Brain microvascular endothelial cell (primary cell): ENCODE results near the gene STK16.
A peak's percentile ranks its signal among the peaks of the same experiment; 100 is the strongest.
"Not testable (repeated sequence)": the region's sequence is repeated elsewhere in the genome, so short reads cannot be mapped to it uniquely, and the experiment has no call there.

ENCODE experiments used
- DNase-seq: peaks from one replicate; pipeline ENCODE4 v3.0.0-alpha.2; 2020
- H3K27ac ChIP-seq: fragments of 250-450 bp; sonication (Bioruptor Pico); 2 replicates; pipeline ENCODE4 v1.5.1; 2020; ENCODE audit warnings: mild to moderate bottlenecking, moderate library complexity
- H3K27me3 ChIP-seq: fragments of 250-450 bp; sonication (Bioruptor Pico); replicated peaks from 2 replicates; pipeline ENCODE4 v1.5.1; 2020; ENCODE audit warnings: mild to moderate bottlenecking
- H3K36me3 ChIP-seq: fragments of 250-450 bp; sonication (Bioruptor Pico); replicated peaks from 2 replicates; pipeline ENCODE4 v1.5.1; 2020; ENCODE audit warnings: mild to moderate bottlenecking
- H3K4me3 ChIP-seq: 2 replicates; pipeline ENCODE4 v1.5.1; 2011; ENCODE audit warnings: low read depth, mild to moderate bottlenecking, control low read depth, low read length, moderate library complexity
- in situ Hi-C: cut with HindIII; loops from 2 replicates; pipeline ENCODE4 v1.10.0; 2017; ENCODE audit warnings: low sequenced_read_pairs, low pct_ligation_motif_present
- TF ChIP-seq, protein P1 (sequence below): IDR thresholded peaks from 2 replicates; pipeline ENCODE4 v1.5.1; 2011; ENCODE audit warnings: low read depth, mild to moderate bottlenecking, moderate library complexity, low read length, control low read depth, inconsistent platforms; ENCODE audit errors: missing control alignments

The STK16 gene

DNA sequence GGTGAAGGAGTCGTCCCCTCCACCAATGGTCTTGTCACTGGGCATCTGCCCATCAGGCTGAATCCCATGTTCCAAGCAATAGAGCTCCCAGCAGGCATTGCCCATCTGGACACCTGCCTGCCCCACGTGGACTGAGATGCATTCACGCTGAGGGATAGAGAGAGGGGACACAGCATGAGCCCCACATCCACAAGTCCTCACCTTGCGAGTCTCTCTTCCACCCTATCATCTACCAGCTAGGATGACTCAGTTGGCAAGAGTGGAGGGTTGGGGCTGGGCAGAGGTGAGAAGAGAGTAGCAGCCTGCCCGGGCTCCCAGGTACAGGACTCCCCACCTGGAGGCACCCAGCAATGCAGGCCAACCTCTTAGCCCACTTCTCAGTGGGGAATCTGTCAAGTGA is 6.8 kb downstream of the STK16 start:
- no peak overlapping the region for H3K4me3 ChIP-seq
- H3K27ac ChIP-seq = no peak overlapping the region
- in situ Hi-C loops = no loop called here
- TF ChIP-seq, protein P1, sequence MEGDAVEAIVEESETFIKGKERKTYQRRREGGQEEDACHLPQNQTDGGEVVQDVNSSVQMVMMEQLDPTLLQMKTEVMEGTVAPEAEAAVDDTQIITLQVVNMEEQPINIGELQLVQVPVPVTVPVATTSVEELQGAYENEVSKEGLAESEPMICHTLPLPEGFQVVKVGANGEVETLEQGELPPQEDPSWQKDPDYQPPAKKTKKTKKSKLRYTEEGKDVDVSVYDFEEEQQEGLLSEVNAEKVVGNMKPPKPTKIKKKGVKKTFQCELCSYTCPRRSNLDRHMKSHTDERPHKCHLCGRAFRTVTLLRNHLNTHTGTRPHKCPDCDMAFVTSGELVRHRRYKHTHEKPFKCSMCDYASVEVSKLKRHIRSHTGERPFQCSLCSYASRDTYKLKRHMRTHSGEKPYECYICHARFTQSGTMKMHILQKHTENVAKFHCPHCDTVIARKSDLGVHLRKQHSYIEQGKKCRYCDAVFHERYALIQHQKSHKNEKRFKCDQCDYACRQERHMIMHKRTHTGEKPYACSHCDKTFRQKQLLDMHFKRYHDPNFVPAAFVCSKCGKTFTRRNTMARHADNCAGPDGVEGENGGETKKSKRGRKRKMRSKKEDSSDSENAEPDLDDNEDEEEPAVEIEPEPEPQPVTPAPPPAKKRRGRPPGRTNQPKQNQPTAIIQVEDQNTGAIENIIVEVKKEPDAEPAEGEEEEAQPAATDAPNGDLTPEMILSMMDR = no peak
- DNase-seq = no peak
- peaks cover 4% of the 10 kb centered on the region for H3K36me3 ChIP-seq
- H3K27me3 ChIP-seq = peaks cover 22% of the 10 kb centered on the region

- no peak for DNase-seq
- TF ChIP-seq, protein P1 = no peak
- peak overlapping the region; percentile 49 for H3K4me3 ChIP-seq
- peaks cover 3% of the 10 kb centered on the region for H3K36me3 ChIP-seq
- in situ Hi-C loops = no loop called here
- peaks cover 22% of the 10 kb centered on the region for H3K27me3 ChIP-seq
- H3K27ac ChIP-seq = no peak overlapping the region
These were observed 7.3 kb downstream of the STK16 start for GRCh38 chr2:219252570-219252899.

DNA sequence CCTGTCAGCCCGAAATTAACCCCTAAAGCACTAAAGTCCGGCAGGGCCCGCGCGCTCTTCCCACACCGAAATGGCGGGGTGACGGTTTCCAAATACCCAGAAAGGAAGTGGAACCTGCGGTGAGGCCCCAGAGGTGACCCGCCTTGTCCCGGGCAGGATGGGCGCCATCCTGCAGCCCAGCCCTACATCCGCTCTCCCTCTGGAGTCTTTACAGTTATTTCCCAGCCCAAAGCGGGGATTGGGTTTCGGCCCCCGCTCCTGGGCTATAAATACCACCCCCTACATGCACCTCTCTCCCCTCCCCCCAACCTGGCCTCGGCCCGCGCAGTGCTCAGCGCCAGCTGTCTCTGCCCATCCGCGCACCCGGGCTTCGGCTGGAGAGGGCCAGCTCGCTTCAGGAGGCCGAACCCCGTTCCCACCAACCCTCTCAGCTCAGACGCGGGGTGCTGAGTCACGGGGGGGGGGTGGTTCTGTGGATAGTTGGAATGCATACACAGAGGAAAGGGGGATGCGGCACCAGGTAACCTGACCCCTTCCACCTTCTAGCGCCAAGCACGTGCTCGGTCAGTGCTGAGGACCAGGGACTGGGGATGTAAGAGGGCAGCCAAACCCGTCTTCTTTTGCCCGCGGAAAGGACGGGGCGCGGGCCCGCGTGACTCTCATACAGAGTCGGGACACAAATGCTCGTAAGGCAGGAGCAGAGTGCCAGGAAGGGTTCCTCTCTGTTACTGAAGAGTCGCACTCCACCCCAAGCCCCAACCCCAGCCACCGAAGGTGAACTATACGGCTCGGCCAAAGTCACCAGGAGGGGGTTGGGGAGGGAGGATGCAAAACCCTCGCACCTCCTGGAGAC is 7.8 kb downstream of the STK16 start, which contains the start of gene TUBA4B:
TSS of gene TUBA4B (plus strand) at position 344 of the 853 bp plus-strand sequence. CDS start at position 509, 165 bp downstream.
- H3K36me3 ChIP-seq = peaks cover 3% of the 10 kb centered on the region
- TF ChIP-seq, protein P1 = no peak
- in situ Hi-C loops = no loop called here
- peaks cover 22% of the 10 kb centered on the region for H3K27me3 ChIP-seq
- H3K27ac ChIP-seq = no peak within 1 kb of the TSS
- H3K4me3 ChIP-seq = peak within 1 kb of the TSS; percentile 49
- peak; percentile 20 for DNase-seq

GRCh38 chr2:219253753-219254589 is 8.7 kb downstream of the STK16 start, which contains the start of gene TUBA4A:
TSS of gene TUBA4A (minus strand) at chr2:219253918. CDS start at chr2:219253858, 60 bp downstream.
- Histone ChIP-seq H3K4me3 (peak within 1 kb of the TSS; percentile 49), H3K27ac (no peak within 1 kb of the TSS), H3K27me3 (peaks cover 22% of the 10 kb centered on the region), H3K36me3 (no peaks in the 10 kb centered on the region)
- in situ Hi-C loops = no loop called here
- TF ChIP-seq, protein P1 = no peak
- DNase-seq = peak; percentile 32

DNA sequence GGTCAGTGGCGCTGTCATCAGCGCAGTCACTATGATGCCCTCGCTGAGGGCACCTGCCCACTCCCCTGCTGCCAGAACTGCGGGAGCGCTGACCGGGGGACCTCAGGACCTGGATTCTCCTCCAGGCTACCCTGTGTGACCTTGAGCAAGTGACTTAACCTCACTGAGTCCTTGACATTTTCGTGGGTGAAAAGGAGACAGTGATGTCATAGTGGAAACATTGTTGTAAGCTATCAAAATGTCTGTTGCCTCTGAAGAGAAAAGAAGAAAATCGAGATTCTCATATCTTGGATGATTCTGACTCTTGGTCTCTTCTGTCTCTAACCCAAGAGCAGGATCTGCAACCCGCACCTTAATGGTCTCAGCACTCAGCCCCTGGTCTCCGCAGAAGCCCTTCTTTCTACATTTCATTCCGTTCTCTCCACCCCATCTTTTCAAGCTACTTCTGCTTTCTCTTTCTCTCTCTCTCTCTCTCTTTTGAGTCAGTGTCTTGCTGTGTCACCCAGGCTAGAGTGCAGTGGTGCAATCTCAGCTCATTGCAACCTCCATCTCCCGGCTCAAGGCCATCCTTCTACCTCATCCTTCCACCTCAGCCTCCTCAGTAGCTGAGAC is 9.4 kb downstream of the STK16 start:
- in situ Hi-C loops = no loop called here
- DNase-seq = no peak
- no peaks in the 10 kb centered on the region for H3K36me3 ChIP-seq
- TF ChIP-seq, protein P1 = no peak
- H3K27ac ChIP-seq = no peak overlapping the region
- peaks cover 22% of the 10 kb centered on the region for H3K27me3 ChIP-seq
- no peak overlapping the region for H3K4me3 ChIP-seq

DNA sequence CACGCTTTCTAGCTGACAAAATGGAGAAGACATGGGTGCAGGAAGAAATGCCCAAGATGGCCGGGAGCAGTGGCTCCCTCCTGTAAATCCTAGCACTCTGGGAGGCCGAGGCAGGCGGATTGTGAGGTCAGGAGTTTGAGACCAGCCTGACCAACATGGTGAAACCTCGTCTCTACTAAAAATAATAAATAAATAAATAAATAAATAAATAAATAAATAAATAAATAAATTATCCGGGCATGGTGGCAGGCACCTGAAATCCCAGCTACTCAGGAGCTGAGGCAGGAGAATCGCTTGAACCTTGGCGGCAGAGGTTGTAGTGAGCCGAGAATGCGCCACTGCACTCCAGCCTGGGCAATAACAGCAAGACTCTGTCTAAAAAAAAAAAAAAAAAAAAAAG is 13.7 kb downstream of the STK16 start:
- peaks cover 24% of the 10 kb centered on the region for H3K27me3 ChIP-seq
- DNase-seq, in situ Hi-C loops: not testable (repeated sequence)

More for the DNA sequence above, 13.7 kb downstream of the STK16 start:
- not testable (repeated sequence) for H3K27ac ChIP-seq, H3K36me3 ChIP-seq, H3K4me3 ChIP-seq
